H1 (cell line): ENCODE results near the gene DNASE2B. TPM values are rescaled to one million over a fixed set of nuclear protein-coding genes. Genes with fewer than 3 reads are reported as not detected.

ENCODE experiments used
- CTCF ChIA-PET: fragments of 300-600 bp; sonication (Branson Sonifier 250); formaldehyde crosslinking; loops from one replicate; lab custom pipeline; 2021; ENCODE audit not compliant: partially characterized antibody; lab: Charles Lee
- POLR2A ChIA-PET: fragments of 300-600 bp; sonication (Branson Sonifier 250); formaldehyde crosslinking; loops from one replicate; lab custom pipeline; 2021; ENCODE audit warnings: inconsistent platforms; ENCODE audit not compliant: partially characterized antibody; lab: Charles Lee
- DNase-seq, 2 experiments: peaks; one replicate each; pipeline versions ENCODE4 v3.0.0 to v3.0.0-alpha.2; 2010 to 2022; ENCODE audit warnings: low spot score in 2 of 2, low read depth in 1 of 2, mixed read lengths in 1 of 2
- FAIRE-seq: peaks from 2 replicates; lab custom pipeline; 2011; peaks lifted over from hg19 to GRCh38; lab: Jason Lieb, UNC
- H2AFZ ChIP-seq: 2 replicates; pipeline ENCODE4 v1.8.1; 2012; ENCODE audit warnings: low read length, inconsistent platforms
- H2AK5ac ChIP-seq: 2 replicates; pipeline ENCODE4 v1.6.1; 2013; ENCODE audit warnings: low read depth, low read length
- H2BK120ac ChIP-seq: replicated peaks from 2 replicates; pipeline ENCODE3; 2013; ENCODE audit warnings: low read depth, low read length, inconsistent platforms
- H2BK12ac ChIP-seq: 2 replicates; pipeline ENCODE4 v1.6.1; 2013; ENCODE audit warnings: low read depth, low read length
- H2BK15ac ChIP-seq: 2 replicates; pipeline ENCODE4 v1.6.1; 2013; ENCODE audit warnings: low read length
- H2BK20ac ChIP-seq: 2 replicates; pipeline ENCODE4 v1.6.1; 2013; ENCODE audit warnings: low read length
- H2BK5ac ChIP-seq: 2 replicates; pipeline ENCODE4 v1.6.1; 2013; ENCODE audit warnings: low read depth, low read length
- H3K14ac ChIP-seq: 2 replicates; pipeline ENCODE4 v1.6.1; 2013; ENCODE audit warnings: inconsistent platforms; ENCODE audit not compliant: insufficient read length
- H3K18ac ChIP-seq: 2 replicates; pipeline ENCODE4 v1.6.1; 2013; ENCODE audit warnings: low read length; ENCODE audit errors: extremely low read depth
- H3K23ac ChIP-seq: 2 replicates; pipeline ENCODE4 v1.6.1; 2013; ENCODE audit warnings: inconsistent platforms; ENCODE audit not compliant: insufficient read length
- H3K23me2 ChIP-seq: 2 replicates; pipeline ENCODE4 v1.6.1; 2013; ENCODE audit warnings: low read depth, low read length
- H3K27ac ChIP-seq: 2 replicates; pipeline ENCODE4 v1.6.1; 2011; ENCODE audit warnings: low read depth, low read length, inconsistent platforms
- H3K27me3 ChIP-seq, 4 experiments: replicated peaks in 1 of 4; 1 replicate in 1 of 4; 2 replicates in 3 of 4; pipeline versions ENCODE4 v1.6.1 to v1.8.1; 2011 to 2013; ENCODE audit warnings: low read length in 3 of 4, mild to moderate bottlenecking in 3 of 4, inconsistent platforms in 2 of 4, mixed read lengths in 2 of 4, moderate library complexity in 1 of 4; ENCODE audit not compliant: control insufficient read depth in 3 of 4, insufficient read depth in 3 of 4; ENCODE audit errors: extremely low read depth in 1 of 4
- H3K36me3 ChIP-seq, 4 experiments: 2 replicates each; pipeline versions ENCODE4 v1.6.1 to v1.8.1; 2011 to 2013; ENCODE audit warnings: mild to moderate bottlenecking in 4 of 4, low read length in 3 of 4, moderate library complexity in 2 of 4, control low read depth in 1 of 4, inconsistent platforms in 1 of 4; ENCODE audit not compliant: insufficient read depth in 4 of 4, control insufficient read depth in 2 of 4
- H3K4ac ChIP-seq: replicated peaks from 2 replicates; pipeline ENCODE3; 2013; ENCODE audit warnings: low read length, low read depth, mixed read lengths, inconsistent platforms; ENCODE audit not compliant: insufficient read length
- H3K4me1 ChIP-seq, 4 experiments: replicated peaks in 1 of 4; 1 replicate in 1 of 4; 2 replicates in 3 of 4; pipeline versions ENCODE4 v1.6.1 to v1.8.1; 2011 to 2013; ENCODE audit warnings: low read length in 3 of 4, inconsistent platforms in 2 of 4, mixed read lengths in 1 of 4; ENCODE audit not compliant: insufficient read depth in 4 of 4, control insufficient read depth in 3 of 4
- H3K4me2 ChIP-seq, 2 experiments: 2 replicates each; pipeline versions ENCODE4 v1.6.1 to v1.8.1; 2011 to 2013; ENCODE audit warnings: low read depth in 2 of 2, low read length in 2 of 2, control low read depth in 1 of 2, inconsistent platforms in 1 of 2, mild to moderate bottlenecking in 1 of 2; ENCODE audit not compliant: insufficient read depth in 1 of 2
- H3K4me3 ChIP-seq, 4 experiments: fragments of 200-600, 300-600 bp in 1 of 4; sonication (generic), shearing (Covaris generic), sonication (Bioruptor Twin) in 1 of 4; 2 replicates each; pipeline versions ENCODE4 v1.5.1 to v1.8.1; 2011 to 2016; ENCODE audit warnings: low read length in 4 of 4, low read depth in 3 of 4, control low read depth in 2 of 4, inconsistent platforms in 2 of 4, mild to moderate bottlenecking in 2 of 4, mixed read lengths in 1 of 4, moderate library complexity in 1 of 4; ENCODE audit not compliant: insufficient read depth in 2 of 4; ENCODE audit errors: extremely low read depth in 1 of 4
- H3K56ac ChIP-seq: replicated peaks from 2 replicates; pipeline ENCODE3; 2013; ENCODE audit warnings: low read depth, mild to moderate bottlenecking, mixed read lengths, low read length, inconsistent platforms; ENCODE audit not compliant: insufficient read length
- H3K79me1 ChIP-seq: 2 replicates; pipeline ENCODE4 v1.6.1; 2013; ENCODE audit warnings: low read depth, low read length, control low read depth
- H3K79me2 ChIP-seq, 2 experiments: 2 replicates each; pipeline versions ENCODE4 v1.6.1 to v1.8.1; 2012 to 2013; ENCODE audit warnings: low read length in 2 of 2, mild to moderate bottlenecking in 2 of 2, inconsistent platforms in 1 of 2; ENCODE audit not compliant: insufficient read depth in 2 of 2, control insufficient read depth in 1 of 2
- H3K9ac ChIP-seq, 4 experiments: replicated peaks in 1 of 4; 1 replicate in 1 of 4; 2 replicates in 3 of 4; pipeline versions ENCODE4 v1.6.1 to v1.8.1; 2011 to 2013; ENCODE audit warnings: low read depth in 3 of 4, low read length in 3 of 4, control low read depth in 2 of 4, mild to moderate bottlenecking in 2 of 4, moderate library complexity in 2 of 4, inconsistent platforms in 1 of 4; ENCODE audit errors: extremely low read depth in 1 of 4
- H3K9me3 ChIP-seq, 2 experiments: 2 replicates each; pipeline versions ENCODE4 v1.6.1 to v1.8.1; 2012 to 2013; ENCODE audit warnings: mild to moderate bottlenecking in 2 of 2, moderate library complexity in 2 of 2, control low read depth in 1 of 2, inconsistent platforms in 1 of 2, low read depth in 1 of 2, low read length in 1 of 2, mixed read lengths in 1 of 2; ENCODE audit not compliant: insufficient read depth in 2 of 2
- H4K20me1 ChIP-seq, 2 experiments: replicated peaks in 1 of 2; 2 replicates each; pipeline versions ENCODE3 to v1.8.1; 2011 to 2013; ENCODE audit warnings: inconsistent platforms in 2 of 2, low read length in 2 of 2, mild to moderate bottlenecking in 1 of 2; ENCODE audit not compliant: insufficient read depth in 2 of 2, control insufficient read depth in 1 of 2
- H4K5ac ChIP-seq: 2 replicates; pipeline ENCODE4 v1.6.1; 2013; ENCODE audit warnings: low read length, low read depth, mixed read lengths, inconsistent platforms; ENCODE audit not compliant: insufficient read length
- H4K8ac ChIP-seq: 2 replicates; pipeline ENCODE4 v1.8.0; 2013; ENCODE audit warnings: mild to moderate bottlenecking, moderate library complexity, low read length, inconsistent platforms; ENCODE audit not compliant: insufficient read depth; ENCODE audit errors: extremely low read depth
- H4K91ac ChIP-seq: replicated peaks from 2 replicates; pipeline ENCODE3; 2013; ENCODE audit warnings: low read length, mixed read lengths, inconsistent platforms; ENCODE audit not compliant: insufficient read length
- WGBS, 2 experiments: shearing (Covaris generic) in 1 of 2; methylation state at CpG; one replicate each; pipeline versions ENCODE4 v1.1.6 to v1.1.7; 2013 to 2015; ENCODE audit warnings: low lambda C conversion rate in 2 of 2, mixed read lengths in 2 of 2, inconsistent platforms in 1 of 2, low coverage in 1 of 2, missing lambda C conversion rate in 1 of 2; ENCODE audit not compliant: insufficient replicate concordance in 2 of 2, insufficient coverage in 1 of 2, insufficient read length in 1 of 2; ENCODE audit errors: extremely low coverage in 1 of 2, missing lambda C conversion rate in 1 of 2; 5-methylcytosine and 5-hydroxymethylcytosine counted together
- polyA plus RNA-seq, 7 experiments: library from polyadenylated mRNA; depleted of rRNA in 3 of 7; stranded (reverse) in 5 of 7; unstranded in 2 of 7; fragments of >200 nt in 5 of 7; fragments of 200-250 nt in 2 of 7; gene quantifications; 1 replicate in 5 of 7; 2 replicates in 1 of 7; 4 replicates in 1 of 7; pipeline versions ENCODE4 v1.2.1 to v1.2.3, GENCODE V29; 2011 to 2013; ENCODE audit warnings: missing spikeins in 2 of 7, mixed read lengths in 2 of 7
- total RNA-seq: library from RNA; stranded (reverse); fragmentation: NEBNext Ultra II Directional; extraction: Animal tissue kit (Norgen Biotek cat#: 25700); gene quantifications from 2 replicates; pipeline ENCODE4 v1.2.1, GENCODE V29; 2021

The DNASE2B gene
- total and polyA plus RNA-seq, 2 of the 8 experiments (the other 6 are each of a cell fraction or from before 2014, with no cell fraction given): not detected

DNA sequence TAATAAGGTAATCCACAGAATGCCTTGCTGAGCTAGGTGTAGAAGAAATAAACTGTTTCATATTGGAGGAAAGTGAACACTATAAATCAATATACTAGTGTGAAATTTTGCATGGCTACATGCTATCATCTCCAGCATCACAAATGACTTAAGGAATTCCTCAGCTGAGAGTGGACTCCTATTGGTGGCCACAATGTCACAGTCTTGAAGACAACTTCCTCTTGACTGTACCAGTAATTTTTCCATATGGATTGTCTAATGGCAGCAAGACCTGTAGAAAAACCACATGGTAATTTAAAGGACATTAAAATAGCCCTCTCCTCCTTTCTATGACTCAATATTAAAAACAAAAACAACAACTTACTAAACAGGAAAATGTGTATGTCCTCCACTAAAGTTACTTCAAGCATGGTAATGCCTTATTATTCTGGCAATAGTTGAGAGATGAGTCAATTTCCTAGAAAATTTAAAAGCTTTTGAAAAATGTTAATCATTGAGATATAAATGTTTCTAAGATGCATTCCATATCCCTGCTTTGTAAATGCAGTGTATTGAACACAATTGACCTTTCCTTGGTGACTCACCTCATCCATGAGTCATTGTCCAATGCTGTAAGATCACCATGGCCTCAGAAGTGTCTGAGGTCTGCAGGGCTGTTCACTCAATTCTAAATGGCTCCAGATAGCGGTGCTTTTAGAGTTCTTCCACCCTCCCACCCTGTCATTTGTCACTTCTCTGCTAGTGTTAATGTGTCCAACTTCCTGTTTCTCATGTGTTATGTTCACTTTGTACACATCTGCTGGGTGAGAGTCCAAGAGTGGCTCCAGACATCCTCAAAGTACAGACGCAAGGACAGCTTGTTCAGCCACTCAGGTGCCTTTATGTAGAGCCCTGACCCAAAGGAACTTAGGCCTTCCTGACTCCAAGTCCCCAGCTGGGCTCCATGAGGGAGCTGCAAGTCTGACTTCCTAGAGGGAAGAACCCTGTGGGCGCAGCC, 32.8 kb upstream of the DNASE2B start:
- WGBS, 2 experiments: 44% methylated on average over 2 of the region's 3 CpGs; no CpG with 5 or more reads in 1 of the 2 experiments
- Histone ChIP-seq H3K27me3 (no peaks in the 10 kb centered on the region), H3K79me2 (no peaks in the 10 kb centered on the region), H2BK5ac (no peak overlapping the region), H3K9ac (no peak overlapping the region), H2BK15ac (no peak overlapping the region), H3K18ac (no peak overlapping the region), H3K56ac (no peak overlapping the region), H4K8ac (no peak overlapping the region; the same call in 1 of the 2 replicates), H3K27ac (no peak overlapping the region), H4K91ac (no peak overlapping the region), H2AK5ac (no peak overlapping the region), H3K4me3 (no peak overlapping the region), H2BK120ac (no peak overlapping the region), H3K23ac (no peak overlapping the region), H3K36me3 (no peaks in the 10 kb centered on the region), H2BK12ac (no peak overlapping the region), H3K4me2 (no peak overlapping the region), H3K4ac (no peak overlapping the region), H3K9me3 (no peaks in the 10 kb centered on the region), H4K5ac (no peak overlapping the region), H3K4me1 (no peaks in the 10 kb centered on the region), H3K14ac (no peak overlapping the region), H3K79me1 (no peaks in the 10 kb centered on the region), H3K23me2 (no peaks in the 10 kb centered on the region; the same call in 1 of the 2 replicates), H2AFZ (no peak overlapping the region), H4K20me1 (no peaks in the 10 kb centered on the region), H2BK20ac (no peak overlapping the region)
- no peak for DNase-seq
- ChIA-PET CTCF (no interaction called here), POLR2A (no interaction called here)
- FAIRE-seq: no peak
